GM13976 (cell line): Measurements from ENCODE around the gene SERPINC1.

ENCODE experiments used
- DNase-seq: peaks from one replicate; pipeline ENCODE4 v3.0.0; 2012; ENCODE audit warnings: low spot score
- CTCF ChIP-seq: IDR thresholded peaks from 2 replicates; pipeline ENCODE4 v1.5.1; 2012; ENCODE audit warnings: borderline replicate concordance, mild to moderate bottlenecking; ENCODE audit not compliant: insufficient read depth; ENCODE audit errors: extremely low read depth, missing control alignments, control extremely low read depth
- in situ Hi-C: fragments of 300-500 bp; cut with MboI; formaldehyde crosslinking; loops from one replicate; pipeline ENCODE4 v1.12.0; 2022; ENCODE audit warnings: low sequenced_read_pairs, mixed read lengths, inconsistent platforms; ENCODE audit not compliant: unreplicated experiment

Gene SERPINC1

GRCh38 chr1:173878251-173878650 lies 38.9 kb downstream of the SERPINC1 start:
- in situ Hi-C loops, result no loop called here
- no peak for TF ChIP-seq CTCF
- DNase-seq, result no peak

DNA sequence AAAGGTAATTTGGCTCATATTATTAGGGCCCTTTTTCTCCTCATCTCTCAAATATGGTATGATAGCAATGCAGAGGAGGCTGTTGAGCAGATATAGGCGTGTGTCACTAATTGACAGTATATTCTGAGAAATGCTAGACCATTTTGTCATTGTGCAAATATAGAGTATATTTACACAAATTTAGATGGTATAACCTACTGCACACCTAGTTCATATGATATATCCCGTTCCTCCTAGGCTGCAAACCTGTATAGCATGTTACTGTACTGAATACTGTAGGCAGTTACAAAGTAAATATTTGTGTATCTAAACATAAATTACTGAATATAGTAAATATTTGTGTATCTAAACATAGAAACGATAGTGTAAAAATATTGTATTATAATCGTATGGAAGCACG lies 40.4 kb downstream of the SERPINC1 start:
- DNase-seq, result no peak
- TF ChIP-seq CTCF, result no peak
- in situ Hi-C loops, result no loop called here

DNA sequence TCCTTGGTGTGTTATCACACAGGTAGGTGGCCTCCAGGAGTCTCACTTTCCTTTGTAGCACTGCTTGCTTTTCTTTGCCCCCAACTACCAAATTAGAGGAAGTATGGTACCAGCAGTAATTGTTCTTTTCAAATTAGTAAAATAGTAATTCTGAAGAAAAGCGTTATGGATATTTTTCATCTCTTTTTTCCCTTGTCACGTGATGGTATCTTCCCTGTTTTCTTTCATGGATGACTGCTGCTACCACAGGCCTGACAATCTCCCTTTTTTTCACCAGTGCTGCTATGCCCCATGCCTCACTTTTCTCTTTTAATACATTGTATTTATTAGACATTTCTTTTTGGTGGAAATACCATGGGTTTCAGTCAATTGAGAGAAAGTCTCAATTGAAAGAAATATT lies 45.6 kb downstream of the SERPINC1 start:
- DNase-seq, result no peak
- in situ Hi-C loops, result no loop called here

DNA sequence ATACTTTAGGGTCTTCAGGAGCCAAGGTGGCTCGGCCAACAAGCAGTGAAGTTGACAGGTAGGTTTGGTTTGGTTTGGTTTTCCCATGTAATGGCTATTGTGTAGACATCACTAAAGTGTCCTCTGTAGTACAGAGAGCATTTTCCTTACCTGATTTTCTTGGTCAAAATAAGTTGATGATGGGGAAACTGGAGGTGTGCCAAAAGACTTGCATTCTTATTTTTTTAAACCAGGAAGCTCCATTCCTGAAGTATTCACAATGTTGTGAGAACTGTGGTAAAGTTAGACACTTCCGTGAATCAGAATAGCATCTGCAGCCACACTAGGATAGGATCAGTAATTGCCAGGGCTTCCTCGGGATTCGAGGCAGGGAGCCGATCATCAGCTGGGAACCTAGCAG lies 46.0 kb downstream of the SERPINC1 start:
- DNase-seq, result no peak
- no peak for TF ChIP-seq CTCF
- in situ Hi-C loops, result no loop called here

More for the DNA sequence above, 45.6 kb downstream of the SERPINC1 start:
- no peak for TF ChIP-seq CTCF

DNA sequence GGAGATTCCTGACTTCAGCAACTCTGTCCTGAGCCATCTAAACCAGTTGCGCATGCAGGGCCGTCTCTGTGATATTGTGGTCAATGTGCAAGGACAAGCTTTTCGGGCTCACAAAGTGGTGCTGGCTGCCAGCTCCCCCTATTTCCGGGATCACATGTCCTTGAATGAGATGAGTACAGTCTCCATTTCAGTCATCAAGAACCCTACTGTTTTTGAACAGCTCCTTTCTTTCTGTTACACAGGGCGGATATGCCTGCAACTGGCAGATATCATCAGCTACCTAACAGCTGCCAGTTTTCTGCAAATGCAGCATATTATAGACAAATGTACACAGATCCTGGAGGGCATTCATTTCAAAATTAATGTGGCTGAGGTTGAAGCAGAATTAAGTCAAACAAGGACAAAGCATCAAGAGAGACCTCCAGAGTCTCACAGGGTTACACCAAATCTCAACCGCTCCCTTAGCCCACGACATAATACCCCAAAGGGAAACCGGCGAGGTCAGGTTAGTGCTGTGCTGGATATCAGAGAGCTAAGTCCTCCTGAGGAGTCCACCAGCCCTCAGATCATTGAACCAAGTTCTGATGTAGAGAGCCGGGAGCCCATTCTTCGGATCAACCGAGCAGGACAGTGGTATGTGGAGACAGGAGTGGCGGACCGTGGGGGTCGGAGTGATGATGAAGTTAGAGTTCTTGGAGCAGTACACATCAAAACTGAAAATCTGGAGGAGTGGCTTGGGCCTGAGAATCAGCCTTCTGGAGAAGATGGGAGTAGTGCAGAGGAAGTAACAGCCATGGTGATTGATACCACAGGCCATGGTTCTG lies 46.7 kb downstream of the SERPINC1 start:
- peak; percentile 64 for DNase-seq
- no peak for TF ChIP-seq CTCF
- in situ Hi-C loops, result no loop called here

DNA sequence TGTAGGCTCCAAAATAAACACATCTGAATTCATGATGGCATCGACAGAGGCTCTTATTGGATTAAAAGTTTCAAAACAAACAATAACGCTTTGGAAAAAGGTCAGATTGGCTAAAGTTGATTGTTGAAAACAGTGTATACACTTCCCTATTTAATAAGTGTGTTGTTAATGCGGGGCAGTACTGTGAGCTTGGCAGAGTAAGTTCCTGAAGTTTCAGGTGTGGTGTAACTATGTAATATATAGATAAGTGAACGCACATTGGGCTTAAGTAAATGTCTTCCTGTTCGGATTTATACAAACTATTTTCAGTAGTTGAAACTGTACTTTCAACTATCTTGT lies 48.1 kb downstream of the SERPINC1 start:
- DNase-seq, result no peak
- no peak for TF ChIP-seq CTCF
- in situ Hi-C loops, result no loop called here
